SU-DHL-6 (cell line): ENCODE results near the gene TBX2.

Experiments used
- CTCF ChIP-seq: fragments of 200-600 bp; sonication (generic); IDR thresholded peaks from one replicate; pipeline ENCODE4 v1.5.1; 2017; ENCODE audit warnings: antibody characterized with exemption, mild to moderate bottlenecking, low read length, moderate library complexity; ENCODE audit not compliant: insufficient read depth, poor library complexity, severe bottlenecking
- EZH2phosphoT487 ChIP-seq: fragments of 200-600 bp; sonication (generic), shearing (Covaris generic); conservative IDR thresholded peaks from 2 replicates; pipeline ENCODE4 v1.6.1; 2018; ENCODE audit warnings: mild to moderate bottlenecking, antibody characterized with exemption, low read length, moderate library complexity, mixed read lengths

- TF ChIP-seq CTCF (no peak), EZH2phosphoT487 (no peak)
These were observed 8.8 kb downstream of the TBX2 start for GRCh38 chr17:61408151-61409041.
